Epidermal melanocyte (primary cell): ENCODE measurements around the gene DEDD2.

ENCODE experiments used
- DNase-seq: peaks from one replicate; pipeline ENCODE4 v3.0.0; 2011; ENCODE audit warnings: low spot score; ENCODE audit not compliant: insufficient read length

Gene DEDD2

DNA sequence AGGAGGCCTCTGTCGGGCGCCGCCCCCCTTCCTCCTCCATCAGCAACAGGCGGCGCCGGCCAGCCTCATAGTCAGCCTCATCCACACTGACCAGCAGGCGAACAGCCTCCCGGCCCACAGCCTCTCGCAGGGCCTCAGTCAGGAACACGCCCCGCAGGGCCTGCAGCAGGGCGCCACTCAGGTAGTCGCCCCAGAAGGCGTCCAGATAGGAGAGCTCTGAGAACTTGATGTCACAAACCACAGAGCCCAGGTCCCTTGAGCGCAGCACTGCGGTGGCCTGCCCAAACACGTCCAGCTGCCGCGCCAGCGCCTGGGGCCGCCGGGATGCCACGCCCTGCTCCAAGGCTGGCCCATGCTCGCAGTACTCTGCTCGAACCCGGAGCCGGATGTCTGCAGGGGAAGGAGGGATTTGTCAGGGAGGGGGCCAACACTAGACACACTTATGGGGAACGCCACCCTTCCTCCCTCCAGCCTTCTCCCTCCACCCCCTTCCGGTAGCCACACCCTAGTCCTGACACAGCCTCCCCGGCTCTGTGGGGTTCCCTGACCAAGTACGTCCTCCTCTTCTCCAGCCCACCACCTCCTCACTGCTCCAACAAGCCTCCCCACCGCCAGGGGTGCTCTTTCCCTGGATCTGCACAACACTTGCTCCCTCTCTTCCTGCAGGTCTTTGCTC is 17.9 kb downstream of the DEDD2 start:
- DNase-seq, result no peak

DNA sequence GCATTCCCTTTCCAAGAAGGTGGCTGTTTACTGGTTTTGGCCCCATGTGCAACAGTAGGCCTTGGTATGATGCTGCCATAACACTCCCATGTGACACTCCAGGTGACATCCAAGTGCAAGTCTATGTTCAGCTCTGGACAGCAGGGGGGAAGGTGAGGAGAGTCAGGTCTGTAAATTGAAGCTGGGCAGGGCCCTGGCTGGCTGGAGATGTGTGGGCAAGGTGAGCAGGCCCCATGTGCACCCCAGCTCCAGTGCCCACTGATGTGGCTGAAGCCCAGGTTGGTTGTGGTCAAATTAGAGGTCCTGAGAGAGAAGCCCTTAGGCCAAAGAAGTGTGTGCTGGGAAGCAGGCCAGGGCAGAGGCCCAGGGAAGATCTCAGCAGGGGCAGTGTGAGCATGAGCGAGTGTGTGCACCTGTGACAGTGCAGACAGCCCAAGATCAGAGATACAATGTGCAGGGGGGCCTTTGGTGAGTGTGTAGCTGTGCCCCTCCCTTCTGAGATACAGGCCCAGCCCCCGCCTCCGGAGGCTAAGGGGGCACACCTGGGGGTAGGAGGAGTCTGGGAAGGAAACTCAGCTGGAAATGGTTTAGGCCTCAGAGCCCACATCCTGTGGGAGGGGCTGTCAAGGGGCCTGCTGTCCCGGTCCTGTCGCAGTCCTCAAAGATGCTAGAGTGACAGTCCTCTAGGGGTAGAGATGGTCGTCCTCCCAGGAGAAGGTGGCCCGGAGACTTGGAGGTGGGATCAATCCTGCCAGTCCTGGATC is 18.6 kb downstream of the DEDD2 start:
- DNase-seq, result no peak

DNA sequence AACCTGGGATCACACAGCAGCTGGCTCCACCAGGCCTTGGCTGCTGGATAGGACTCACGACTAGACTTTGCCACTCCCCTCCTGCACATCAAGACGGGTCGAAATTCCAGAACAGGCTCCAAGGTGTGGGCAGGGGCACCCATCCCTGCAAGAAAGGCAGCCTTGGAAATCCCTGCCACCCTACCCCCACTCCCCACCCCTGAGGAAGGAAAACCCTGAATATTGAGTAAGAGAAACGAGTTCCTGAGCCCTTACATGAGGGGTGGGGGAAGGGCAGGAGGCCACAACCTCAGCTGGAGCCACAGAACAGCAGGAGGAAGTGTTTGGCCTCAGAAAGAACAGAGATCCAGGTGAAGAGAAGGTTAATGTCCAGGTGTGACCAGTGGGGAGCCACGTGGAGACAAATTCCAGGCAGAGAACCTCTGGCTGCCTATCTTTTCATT is 20.1 kb downstream of the DEDD2 start:
- no peak for DNase-seq

DNA sequence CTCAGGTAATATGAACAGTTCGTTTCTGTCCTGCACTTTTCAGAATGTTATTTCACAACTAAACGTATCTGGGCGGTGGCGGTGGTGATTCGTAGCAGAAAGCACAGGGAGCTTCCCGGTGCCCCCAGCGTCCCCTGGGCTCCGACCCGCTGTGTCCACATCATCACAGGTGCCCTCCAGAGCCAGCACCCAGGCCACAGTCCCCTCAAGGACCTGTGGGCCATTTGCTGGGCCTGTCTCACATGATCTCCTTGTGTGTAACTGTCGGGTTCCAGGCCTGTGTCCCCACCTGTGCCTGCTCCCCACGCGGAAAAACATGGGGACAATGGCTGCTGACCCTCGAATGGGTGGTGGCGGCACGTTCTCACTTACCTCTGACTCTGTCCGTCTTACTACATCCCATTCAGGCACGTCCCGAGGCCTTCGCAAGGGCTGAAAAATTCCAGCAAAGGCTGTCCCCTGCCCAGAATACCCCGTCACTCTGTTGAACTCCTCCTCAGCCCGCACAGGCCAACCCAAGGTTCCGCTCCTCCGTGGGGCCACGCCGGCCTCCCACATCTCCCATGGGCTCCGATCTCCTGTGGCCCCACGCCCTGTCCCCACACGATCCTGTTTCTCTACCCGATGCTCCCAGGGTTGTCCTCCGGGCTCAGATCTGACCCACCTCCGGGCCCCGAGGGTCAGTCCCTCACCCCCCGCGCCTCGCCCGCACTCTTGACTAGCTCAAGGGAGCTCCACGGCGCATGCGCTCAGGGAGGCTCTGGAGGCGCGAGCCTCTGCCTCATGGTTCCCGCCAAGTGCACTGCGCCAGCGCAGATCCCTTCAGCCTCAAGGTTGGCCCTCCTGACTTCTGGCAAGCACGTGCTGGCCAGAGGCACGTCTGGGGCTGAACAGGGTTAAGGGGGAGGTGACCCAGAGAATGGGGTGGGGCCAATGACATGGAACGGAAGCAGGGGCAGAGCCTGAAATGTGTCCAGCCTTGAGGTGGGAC is 21.2 kb downstream of the DEDD2 start:
- DNase-seq, result no peak

DNA sequence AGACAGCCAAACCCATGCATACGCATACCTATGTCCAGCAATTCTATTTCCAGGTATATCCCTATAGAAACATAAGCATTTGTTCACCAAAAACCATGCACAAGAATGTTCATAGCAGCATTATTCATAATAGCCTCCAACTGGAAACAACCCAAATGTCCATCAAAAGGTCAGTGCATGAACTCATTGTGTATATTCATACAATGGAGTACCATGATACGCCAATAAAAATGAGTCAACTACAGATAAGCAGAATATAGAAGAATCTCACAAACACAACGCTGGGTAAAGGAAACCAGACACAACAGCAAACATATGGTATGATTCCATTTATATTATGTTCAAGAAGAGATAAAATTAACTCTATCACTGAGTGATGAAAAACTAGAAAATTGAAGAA is 23.8 kb downstream of the DEDD2 start:
- no peak for DNase-seq

DNA sequence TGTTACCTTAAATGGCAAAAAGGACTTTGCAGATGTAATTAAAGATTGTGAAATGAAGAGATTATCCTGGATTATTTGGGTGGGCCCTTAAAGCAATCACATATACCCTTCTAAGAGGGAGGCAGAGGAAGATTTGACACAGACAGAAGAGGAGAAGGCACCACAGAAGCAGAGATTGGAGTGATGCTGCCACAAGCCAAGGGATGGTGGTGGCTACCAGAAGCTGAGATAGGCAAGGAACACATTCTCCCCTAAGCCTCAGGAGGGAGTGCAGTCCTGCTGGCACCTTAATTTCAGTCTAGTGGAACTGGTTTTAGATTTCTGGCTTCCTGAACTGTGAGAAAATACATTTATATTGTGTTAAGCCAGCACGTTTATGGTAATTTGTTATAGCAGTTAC is 24.2 kb downstream of the DEDD2 start:
- no peak for DNase-seq

DNA sequence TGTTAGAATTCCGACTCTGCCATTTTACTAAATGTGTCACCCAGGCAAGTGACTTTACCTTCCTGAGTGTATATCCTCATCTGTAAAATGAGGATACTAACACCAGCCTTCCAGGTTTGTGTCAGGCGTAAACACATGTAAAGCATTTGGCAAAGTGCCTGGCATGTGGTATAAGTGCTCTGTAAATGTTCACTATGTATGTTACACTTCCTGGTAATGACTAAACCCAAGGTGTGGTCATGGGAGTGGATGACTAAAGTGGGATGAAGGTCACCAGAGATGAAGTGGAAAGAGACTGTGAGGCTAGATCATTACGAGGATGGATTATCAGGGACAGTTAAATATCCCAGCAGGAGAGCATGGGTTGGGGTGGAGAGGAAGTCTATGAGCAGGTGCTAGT is 25.6 kb downstream of the DEDD2 start:
- DNase-seq, result no peak

DNA sequence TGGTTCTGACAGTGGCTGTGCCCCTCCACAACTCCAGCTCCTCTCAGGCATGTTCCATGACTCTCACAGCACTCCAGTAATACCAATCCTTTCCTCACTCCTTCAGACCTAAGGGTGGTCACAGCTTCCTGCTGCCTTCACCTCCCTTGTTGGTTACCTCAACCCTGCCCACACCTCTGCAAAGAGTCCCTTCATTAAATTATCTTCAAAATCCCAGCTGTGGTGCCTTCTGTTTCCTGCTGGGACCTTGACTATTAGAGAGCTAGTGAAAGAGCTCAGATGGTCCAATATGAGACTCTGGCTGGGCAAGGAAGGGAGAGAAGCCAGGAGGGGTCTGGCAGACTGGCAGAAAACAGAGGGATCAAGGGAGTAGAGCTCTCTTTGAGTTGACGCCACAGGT is 26.1 kb downstream of the DEDD2 start:
- DNase-seq, result no peak

DNA sequence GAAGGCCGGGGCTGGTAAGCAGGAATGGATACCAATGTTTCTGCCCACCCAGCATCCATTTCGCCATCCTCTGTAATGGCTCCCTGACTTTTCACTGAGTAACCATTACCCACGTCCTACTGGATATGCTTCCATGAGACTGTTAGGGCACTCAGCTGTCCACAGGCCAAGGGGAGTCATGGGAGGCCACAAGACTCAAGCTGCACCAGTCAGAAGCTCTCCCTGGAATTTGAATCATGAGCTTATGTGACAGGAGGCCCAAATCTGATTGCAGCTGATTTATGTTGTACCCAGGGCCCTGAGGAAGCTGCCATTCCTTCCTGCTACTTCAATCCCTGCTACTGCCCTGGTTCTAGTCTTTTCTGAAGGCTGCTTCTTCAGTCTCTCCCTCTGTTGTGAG is 28.3 kb downstream of the DEDD2 start:
- DNase-seq, result no peak

DNA sequence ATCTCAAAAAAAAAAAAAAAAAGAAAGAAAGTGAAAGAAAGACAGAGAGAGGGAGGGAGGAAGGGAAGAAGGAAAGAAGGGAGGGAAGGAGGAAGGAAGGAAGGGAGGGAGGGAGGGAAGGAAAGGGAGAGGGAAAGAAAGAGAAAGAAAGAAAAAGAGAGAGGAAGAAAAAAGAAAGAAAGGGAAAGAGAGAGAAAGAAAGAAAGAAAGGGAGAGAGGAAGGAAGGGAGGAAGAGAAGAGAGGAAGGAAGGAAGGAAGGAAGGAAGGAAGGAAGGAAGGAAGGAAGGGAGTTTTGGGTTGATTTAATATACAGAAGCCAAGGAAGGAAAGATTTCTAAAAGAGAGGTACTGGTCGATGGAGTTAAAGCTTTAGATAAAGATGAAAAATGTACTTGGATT is 28.8 kb downstream of the DEDD2 start:
- no peak for DNase-seq

DNA sequence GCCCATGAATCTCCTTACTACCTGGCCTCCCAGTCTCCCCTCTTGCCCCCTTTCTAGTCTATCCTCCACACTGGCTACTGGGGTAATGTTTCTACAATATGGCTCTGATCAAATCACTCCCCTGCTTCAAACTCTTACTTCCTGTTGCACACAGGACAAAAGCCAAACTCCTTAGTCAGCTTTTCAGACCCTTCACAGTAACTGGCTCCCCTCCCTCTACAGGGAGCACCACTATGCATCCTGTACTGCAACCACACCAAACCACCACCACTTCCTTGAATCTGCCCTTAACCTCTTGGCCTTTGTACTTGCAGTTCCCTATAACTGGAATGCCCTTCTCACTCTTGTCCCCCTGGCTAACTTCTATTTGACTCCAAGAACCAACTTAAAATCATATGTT is 32.2 kb downstream of the DEDD2 start:
- no peak for DNase-seq

DNA sequence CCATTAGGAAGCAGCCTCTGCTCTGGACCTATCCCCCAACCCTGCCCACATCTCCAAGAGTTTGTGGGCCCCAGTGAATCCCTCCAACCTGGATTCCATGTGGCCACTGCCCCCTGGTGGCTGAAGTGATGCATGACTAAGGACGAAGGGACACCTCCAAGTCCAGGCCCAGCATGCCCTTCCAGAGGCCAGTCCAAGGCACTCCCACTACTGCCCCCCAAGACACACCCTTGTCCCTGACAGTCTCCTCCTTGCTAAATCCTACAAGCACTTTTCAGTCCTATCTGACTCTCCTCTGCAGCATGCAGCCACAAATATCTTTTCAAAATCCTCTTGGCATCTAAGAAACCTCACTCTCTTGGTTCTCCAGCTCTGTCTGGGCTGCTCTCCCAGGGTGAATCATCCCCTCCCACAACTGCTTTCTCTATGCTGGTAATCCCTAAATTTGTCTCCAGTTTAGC is 33.0 kb downstream of the DEDD2 start:
- peak; percentile 81 for DNase-seq

DNA sequence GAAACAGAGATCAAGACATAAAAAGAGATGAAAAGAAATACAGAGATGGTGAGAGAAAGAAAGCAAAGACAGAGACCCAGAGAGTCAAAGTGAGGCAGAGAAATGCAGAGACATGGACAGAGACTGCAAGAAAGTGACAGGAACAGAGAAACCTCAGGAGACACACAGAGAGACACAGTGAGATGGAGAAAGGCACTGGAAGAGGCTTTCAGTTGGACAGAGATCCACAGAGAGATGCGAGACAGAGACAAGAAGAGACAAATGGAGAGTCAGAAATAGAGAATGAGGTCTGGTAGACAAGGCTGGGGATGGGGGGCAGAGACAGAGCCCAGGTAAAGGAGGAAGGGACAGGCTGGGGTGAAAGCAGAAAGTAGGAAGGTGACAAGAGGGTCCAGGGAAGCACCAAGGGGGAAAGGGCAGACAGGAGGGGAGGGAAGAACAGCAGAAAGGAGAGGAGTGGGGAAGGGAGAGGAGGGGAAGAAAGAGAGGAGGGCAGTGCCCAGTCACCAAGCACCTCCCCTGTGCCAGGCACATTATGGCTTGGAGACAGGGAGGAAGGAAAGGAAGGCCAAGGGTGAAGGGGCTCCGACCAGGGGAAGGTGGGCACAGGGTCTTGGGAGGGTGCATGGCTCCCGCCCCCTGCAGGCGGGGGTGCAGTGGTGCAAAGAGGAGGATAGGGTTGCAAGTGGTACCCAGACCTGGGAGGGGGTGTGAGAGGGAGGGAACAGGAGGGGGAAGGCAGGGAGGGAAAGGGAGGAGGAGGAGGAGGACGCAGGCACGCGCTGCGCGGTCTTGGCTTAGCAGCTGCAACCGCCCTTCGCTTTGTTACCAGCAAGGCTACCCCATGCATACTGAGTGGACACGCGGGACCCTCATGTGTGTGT is 38.4 kb downstream of the DEDD2 start:
- no peak for DNase-seq

DNA sequence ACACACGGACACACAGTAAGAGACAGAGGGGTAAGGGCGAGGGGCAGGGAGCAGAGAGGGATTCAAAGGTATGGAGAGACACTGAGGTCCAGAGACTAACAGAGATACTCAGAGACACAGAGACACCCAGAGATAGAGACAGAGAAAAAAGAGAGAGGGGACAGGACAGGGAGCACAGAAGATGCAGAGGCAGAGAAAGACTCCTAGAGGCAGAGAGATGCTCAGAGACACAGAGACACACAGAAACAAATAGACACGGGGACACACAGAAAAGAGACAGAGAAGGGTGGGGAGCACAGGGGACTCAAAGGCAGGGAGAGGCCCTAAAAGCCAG is 39.8 kb downstream of the DEDD2 start:
- no peak for DNase-seq

DNA sequence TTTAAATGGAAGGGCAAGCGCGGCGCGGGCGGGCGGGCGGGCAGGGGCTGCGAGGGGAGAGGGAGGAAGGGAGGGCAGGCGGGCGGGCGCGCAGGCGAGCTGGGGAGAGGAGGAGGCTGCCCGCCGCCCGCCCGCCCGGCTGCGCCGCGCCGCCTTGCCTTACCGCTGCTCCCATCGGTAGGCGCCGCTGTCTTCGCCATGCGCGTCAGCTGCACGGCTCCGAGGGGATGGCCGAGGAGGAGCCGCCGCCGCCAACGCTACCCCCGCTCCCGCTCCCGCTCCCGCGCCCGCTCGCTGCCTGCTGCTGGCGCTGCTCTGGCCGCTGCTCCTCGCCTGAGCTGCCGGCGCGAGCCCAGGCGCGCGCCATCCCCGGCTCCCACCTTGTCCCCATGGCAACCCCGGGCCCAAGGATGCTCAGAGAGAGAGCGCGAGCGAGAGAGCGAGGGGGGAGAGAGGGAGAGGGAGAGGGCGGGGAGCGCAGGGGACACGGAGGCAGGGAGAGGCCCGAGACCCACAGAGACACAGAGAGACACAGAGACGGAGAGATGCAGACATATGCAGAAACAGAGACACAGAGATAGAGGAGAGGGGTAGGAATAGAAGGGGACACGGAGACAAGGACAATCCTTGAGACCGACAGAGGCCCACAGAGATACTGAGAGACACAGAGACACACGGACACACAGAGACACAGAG is 40.3 kb downstream of the DEDD2 start:
- DNase-seq, result peak; percentile 54

DNA sequence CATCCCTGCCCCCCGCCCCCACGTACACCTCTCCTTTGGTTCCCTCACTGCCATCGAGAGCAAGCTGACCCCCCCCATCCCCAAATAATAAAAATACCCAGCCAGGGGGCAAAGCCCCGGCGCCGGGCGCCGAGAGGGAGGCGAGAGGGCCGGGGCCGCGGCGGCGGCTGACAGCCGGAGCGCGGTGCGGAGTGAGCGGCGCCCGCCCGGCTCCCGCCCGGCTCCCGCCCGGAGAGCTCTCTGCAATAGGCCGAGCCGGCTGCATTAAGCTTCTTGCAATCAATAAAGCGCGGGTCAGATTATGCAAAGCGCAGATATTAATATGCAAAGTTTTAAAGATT is 40.9 kb downstream of the DEDD2 start:
- DNase-seq, result no peak

DNA sequence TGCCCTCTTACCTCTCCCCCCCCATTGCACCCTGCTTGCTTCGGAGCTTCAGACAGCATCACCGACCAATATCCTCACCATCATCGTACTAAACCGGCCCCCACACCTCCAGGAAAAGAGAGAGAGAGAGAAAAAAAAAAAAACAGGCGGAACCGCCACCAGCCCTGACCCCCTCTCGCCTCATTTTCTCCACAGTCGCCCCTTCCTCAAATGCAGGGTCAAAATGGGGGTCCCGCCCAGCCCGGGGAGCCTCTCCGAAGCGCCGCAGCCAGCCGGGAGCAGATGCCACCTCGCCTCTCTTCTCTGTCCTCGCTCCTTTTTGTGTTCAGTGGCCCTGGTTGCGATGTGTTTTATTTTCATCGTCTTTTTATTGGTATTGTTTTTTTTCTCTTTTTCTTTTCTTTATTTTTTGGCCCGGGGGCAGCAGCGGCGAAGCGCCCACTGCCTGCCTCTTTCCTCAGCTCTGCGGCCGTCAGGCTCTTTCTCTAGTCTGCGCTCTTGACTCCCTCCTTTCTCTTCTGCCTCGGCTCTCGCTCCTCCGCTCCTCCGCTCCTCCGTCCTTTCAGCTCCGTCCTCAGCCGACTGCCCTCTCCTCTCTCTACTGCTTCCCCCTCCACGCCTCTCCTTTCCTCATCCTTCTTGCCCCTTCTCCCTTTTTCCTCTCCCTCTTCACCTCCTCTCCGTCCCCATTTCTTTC is 41.4 kb downstream of the DEDD2 start:
- DNase-seq, result no peak

DNA sequence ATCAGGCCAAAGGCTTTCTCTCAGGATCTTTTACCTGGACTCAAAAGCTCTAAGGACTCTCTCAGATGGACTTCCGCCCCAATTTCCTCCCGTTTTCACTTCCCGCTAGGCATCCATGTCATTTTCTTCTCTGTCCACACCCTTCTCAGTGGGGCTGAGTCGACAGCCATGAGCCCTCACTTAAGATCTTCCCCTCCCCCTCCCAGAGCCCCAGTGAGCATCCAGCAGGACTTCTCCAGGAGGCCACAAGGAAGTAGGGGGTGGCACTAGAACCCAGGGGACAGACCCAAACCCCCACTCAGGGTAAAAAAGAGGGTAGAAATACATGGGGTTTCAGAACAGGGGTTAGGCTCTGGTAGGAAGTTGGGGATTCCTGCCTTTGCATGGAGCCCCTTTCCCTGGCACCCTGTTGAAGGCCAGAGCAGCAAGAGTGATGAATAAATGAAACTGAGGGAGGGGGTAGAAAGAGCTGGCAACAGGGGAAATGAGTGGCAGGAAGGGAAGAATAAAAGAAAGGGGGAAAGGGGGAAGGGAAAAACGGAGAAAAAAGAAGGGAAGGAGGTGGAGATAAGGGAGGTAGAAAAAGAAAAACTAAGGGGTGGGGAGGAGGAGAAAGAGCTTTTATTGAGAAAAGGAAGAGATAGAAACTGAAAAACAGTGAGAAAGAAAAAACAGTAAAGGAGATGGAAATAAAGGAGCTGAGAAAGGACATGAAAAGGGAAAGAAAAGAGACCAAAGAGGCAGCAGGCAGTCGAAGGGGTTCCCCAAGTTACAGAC is 42.3 kb downstream of the DEDD2 start:
- no peak for DNase-seq

DNA sequence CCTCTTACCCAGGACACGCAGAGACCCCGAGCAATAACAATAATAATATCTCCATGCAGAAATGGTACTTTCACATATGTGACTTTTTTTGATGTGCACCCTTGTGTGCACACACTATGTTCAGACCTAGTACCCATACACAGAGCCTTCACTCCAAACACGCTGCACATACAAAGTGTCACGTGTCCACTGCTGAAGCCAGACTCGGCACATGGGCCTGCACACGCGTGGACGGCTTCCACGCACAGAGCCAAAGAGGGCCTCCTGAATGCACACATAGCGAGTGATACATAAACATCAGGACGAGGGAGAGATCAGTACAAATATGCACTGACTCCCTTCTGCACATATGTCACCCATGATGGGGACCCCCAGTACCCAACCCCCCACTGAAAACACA is 43.3 kb downstream of the DEDD2 start:
- no peak for DNase-seq
